ENCODE results near the gene DNPEP.

The DNPEP gene

DNA sequence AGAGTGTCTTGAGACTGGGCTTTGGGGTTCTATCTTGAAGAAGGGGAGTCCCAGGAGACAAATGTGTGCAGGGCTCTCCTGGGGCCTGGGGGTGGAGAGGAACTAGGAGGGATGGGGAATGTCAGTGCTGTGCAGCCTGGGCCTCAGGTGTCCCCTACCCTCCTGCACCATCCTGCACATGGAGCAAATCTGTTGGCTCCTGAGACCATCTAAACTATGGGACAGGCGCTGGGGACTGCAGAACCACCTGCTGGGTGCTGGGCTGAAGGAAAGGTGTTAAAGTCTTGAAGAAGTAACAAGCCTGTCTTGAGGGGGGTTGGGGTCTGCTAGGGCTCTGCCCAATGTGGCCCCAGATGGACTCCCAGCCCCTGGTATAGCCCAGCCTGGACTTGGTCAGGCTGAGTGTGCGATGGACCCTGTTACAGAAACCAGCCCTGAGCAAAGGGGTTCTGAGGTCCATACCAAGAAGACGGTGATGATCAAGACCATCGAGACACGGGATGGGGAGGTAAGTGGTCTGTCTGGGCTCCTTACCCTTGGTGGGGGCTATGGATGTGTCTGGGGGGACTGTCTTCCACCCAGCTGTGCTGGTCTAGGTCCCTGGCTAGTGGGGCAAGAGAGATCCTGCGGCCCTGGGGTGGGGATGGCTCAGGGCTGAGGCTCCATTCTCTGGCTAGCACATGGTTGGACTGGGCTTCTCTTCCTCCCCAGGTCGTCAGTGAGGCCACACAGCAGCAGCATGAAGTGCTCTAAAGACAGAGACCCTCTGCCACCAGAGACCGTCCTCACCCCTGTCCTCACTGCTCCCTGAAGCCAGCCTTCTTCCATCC lies 37.7 kb upstream of the DNPEP start:
- TF ChIP-seq, protein P1, sequence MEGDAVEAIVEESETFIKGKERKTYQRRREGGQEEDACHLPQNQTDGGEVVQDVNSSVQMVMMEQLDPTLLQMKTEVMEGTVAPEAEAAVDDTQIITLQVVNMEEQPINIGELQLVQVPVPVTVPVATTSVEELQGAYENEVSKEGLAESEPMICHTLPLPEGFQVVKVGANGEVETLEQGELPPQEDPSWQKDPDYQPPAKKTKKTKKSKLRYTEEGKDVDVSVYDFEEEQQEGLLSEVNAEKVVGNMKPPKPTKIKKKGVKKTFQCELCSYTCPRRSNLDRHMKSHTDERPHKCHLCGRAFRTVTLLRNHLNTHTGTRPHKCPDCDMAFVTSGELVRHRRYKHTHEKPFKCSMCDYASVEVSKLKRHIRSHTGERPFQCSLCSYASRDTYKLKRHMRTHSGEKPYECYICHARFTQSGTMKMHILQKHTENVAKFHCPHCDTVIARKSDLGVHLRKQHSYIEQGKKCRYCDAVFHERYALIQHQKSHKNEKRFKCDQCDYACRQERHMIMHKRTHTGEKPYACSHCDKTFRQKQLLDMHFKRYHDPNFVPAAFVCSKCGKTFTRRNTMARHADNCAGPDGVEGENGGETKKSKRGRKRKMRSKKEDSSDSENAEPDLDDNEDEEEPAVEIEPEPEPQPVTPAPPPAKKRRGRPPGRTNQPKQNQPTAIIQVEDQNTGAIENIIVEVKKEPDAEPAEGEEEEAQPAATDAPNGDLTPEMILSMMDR (IDR thresholded peaks at IDR 0.05; ENCODE audit: low read length): no peak
- H3K4me2 ChIP-seq (ENCODE audit: low read length): no peak overlapping the region
- H3K4me1 ChIP-seq (ENCODE audit: insufficient read depth, low read length, severe bottlenecking): no peaks in the 10 kb centered on the region
- peaks cover 7% of the 10 kb centered on the region for H3K27me3 ChIP-seq (ENCODE audit: insufficient read depth, low read length)
- no peaks in the 10 kb centered on the region for H3F3A ChIP-seq (ENCODE audit: insufficient read depth, low read length)
- H3K9ac ChIP-seq (ENCODE audit: low read length): no peak overlapping the region
- H3K36me3 ChIP-seq (ENCODE audit: insufficient read depth, low read length): no peaks in the 10 kb centered on the region
- H3K9me3 ChIP-seq (ENCODE audit: low read length): no peaks in the 10 kb centered on the region
- H3K4me3 ChIP-seq (ENCODE audit: low read depth, low read length, poor library complexity, severe bottlenecking): no peak overlapping the region
- H4K20me1 ChIP-seq (ENCODE audit: insufficient read depth, low read length): no peaks in the 10 kb centered on the region
- H2AFZ ChIP-seq (ENCODE audit: low read length): no peak overlapping the region
- no peaks in the 10 kb centered on the region for H3K79me2 ChIP-seq (ENCODE audit: insufficient read depth, low read length)
- H3K9me2 ChIP-seq (ENCODE audit: low read depth, low read length): no peaks in the 10 kb centered on the region
- H3K27ac ChIP-seq (ENCODE audit: low read depth, low read length, poor library complexity, severe bottlenecking): no peak overlapping the region

DNA sequence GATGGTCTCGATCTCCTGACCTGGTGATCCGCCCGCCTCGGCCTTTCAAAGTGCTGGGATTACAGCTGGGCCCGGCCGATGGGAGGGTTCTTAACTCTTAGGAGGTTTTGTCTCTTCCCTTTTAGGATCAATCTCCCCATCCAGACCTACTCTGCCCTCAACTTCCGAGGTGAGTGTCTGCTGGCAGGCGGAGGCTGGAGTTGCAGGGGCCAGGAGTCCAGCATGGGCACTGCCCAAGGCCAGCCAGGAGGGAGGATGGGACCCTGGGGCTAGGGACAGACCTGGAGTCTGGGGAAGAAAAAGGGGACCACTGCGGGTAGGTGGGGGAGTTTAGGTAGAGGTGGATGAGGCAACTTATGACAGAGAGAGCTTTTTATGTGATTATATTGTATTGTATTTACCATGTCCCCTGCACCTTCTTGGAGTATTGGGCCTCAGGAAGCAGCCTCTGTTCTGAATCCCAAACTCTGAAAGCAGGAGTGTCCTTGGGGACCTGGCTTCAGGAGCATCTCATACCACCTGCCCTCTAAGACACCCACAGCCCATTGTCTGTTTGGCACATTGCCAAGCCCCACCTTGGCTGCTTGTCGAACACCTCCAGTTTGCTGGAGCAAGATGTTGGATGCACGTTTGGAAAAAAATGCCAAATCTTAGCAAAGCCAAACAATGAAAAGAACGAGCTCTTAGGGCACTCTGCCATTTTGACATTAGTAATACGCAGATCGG lies 36.1 kb upstream of the DNPEP start:
- no peaks in the 10 kb centered on the region for H3K9me3 ChIP-seq (ENCODE audit: low read length)
- no peaks in the 10 kb centered on the region for H3K36me3 ChIP-seq (ENCODE audit: insufficient read depth, low read length)
- H3K4me3 ChIP-seq (ENCODE audit: low read depth, low read length, poor library complexity, severe bottlenecking): no peak overlapping the region
- H3K79me2 ChIP-seq (ENCODE audit: insufficient read depth, low read length): no peaks in the 10 kb centered on the region
- H4K20me1 ChIP-seq (ENCODE audit: insufficient read depth, low read length): no peaks in the 10 kb centered on the region
- H3K9ac ChIP-seq (ENCODE audit: low read length): no peak overlapping the region
- H3K9me2 ChIP-seq (ENCODE audit: low read depth, low read length): no peaks in the 10 kb centered on the region
- no peaks in the 10 kb centered on the region for H3F3A ChIP-seq (ENCODE audit: insufficient read depth, low read length)
- TF ChIP-seq, protein P1 (IDR thresholded peaks at IDR 0.05; ENCODE audit: low read length): no peak
- no peak for TF ChIP-seq EZH2 (IDR thresholded peaks at IDR 0.05; ENCODE audit: borderline replicate concordance, low read length)
- no peaks in the 10 kb centered on the region for H3K4me1 ChIP-seq (ENCODE audit: insufficient read depth, low read length, severe bottlenecking)
- H3K27me3 ChIP-seq (ENCODE audit: insufficient read depth, low read length): peaks cover 7% of the 10 kb centered on the region
- no peak overlapping the region for H3K27ac ChIP-seq (ENCODE audit: low read depth, low read length, poor library complexity, severe bottlenecking)
- no peak overlapping the region for H2AFZ ChIP-seq (ENCODE audit: low read length)
- H3K4me2 ChIP-seq (ENCODE audit: low read length): no peak overlapping the region

DNA sequence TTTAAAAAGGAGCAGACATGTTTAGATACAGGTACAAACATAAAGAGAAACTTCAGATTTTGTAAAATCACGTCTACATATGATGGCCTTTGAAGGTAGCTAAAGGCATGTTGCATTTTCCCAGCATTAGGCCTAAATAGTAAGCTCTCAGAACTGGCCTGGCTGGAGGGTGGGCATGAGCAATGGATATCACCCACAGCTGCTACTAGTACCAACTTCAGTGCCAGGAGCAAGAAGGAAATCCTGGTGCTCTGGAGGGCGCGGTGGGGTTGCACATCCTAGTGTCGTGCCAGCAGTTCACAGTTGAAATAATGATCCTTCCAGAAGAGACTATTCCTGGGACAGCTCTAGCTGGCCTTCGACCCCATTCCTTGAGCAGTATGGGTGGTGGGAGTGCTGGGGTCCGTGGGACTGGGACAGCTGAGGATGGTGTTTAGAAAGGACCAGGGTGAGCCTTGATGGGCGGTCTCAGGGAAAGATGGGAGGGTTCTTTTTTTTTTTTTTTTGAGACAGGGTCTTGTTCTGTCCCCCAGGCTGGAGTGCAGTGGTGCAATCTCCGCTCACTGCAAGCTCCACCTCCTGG lies 35.3 kb upstream of the DNPEP start:
- H4K20me1 ChIP-seq (ENCODE audit: insufficient read depth, low read length): no peaks in the 10 kb centered on the region
- TF ChIP-seq, protein P1 (IDR thresholded peaks at IDR 0.05; ENCODE audit: low read length): no peak

More for the DNA sequence above, 35.3 kb upstream of the DNPEP start:
- H3K36me3 ChIP-seq (ENCODE audit: insufficient read depth, low read length): no peaks in the 10 kb centered on the region
- peaks cover 7% of the 10 kb centered on the region for H3K27me3 ChIP-seq (ENCODE audit: insufficient read depth, low read length)
- H3K4me1 ChIP-seq (ENCODE audit: insufficient read depth, low read length, severe bottlenecking): no peaks in the 10 kb centered on the region
- no peak overlapping the region for H3K27ac ChIP-seq (ENCODE audit: low read depth, low read length, poor library complexity, severe bottlenecking)
- no peak overlapping the region for H2AFZ ChIP-seq (ENCODE audit: low read length)
- no peak overlapping the region for H3K9ac ChIP-seq (ENCODE audit: low read length)
- no peak overlapping the region for H3K4me2 ChIP-seq (ENCODE audit: low read length)
- H3F3A ChIP-seq (ENCODE audit: insufficient read depth, low read length): no peaks in the 10 kb centered on the region
- no peaks in the 10 kb centered on the region for H3K9me2 ChIP-seq (ENCODE audit: low read depth, low read length)
- no peaks in the 10 kb centered on the region for H3K79me2 ChIP-seq (ENCODE audit: insufficient read depth, low read length)
- no peaks in the 10 kb centered on the region for H3K9me3 ChIP-seq (ENCODE audit: low read length)
- H3K4me3 ChIP-seq (ENCODE audit: low read depth, low read length, poor library complexity, severe bottlenecking): no peak overlapping the region
